ENCODE results near the gene MGAT5. TPM values are rescaled to one million over a fixed set of nuclear protein-coding genes. Genes with fewer than 3 reads are reported as not detected.

Gene MGAT5
- total RNA-seq, 4 donors from 2014 or later, result 32.4 to 65.9 (median 46.6) TPM

- no peak overlapping the region for H3K4me3 ChIP-seq
- 96 to 97% methylated on average over 9 to 13 of the region's 16 CpGs for WGBS, 2 donors (ENCODE audit: low coverage in 1 of 2)
Observed at GRCh38 chr2:134440336-134440909, 186.6 kb downstream of the MGAT5 start.

GRCh38 chr2:134441153-134441863 is 187.4 kb downstream of the MGAT5 start:
- Histone ChIP-seq H3K9me3 (no peaks in the 10 kb centered on the region), H3K27ac (no peak overlapping the region), H3K36me3 (peaks cover 0 to 53% of the 10 kb centered on the region in 2 donors), H3K4me1 (peaks cover 0 to 5% (median 0%) of the 10 kb centered on the region in 3 donors), H3K27me3 (no peaks in the 10 kb centered on the region), H3K4me3 (no peak overlapping the region)
- 79 to 90% methylated on average over 3 to 6 of the region's 11 CpGs for WGBS, 2 donors (ENCODE audit: low coverage in 1 of 2)
- no peak for ATAC-seq
- TF ChIP-seq POLR2AphosphoS5 (IDR thresholded peaks at IDR 0.05), result no peak
- TF ChIP-seq EP300 (IDR thresholded peaks at IDR 0.05), result no peak
- no peak for TF ChIP-seq POLR2A (IDR thresholded peaks at IDR 0.05)
- no peak for TF ChIP-seq CTCF (IDR thresholded peaks at IDR 0.05)

More at GRCh38 chr2:134440336-134440909, 186.6 kb downstream of the MGAT5 start:
- H3K36me3 ChIP-seq, result peaks cover 0 to 54% of the 10 kb centered on the region in 2 donors
- no peak for TF ChIP-seq POLR2AphosphoS5 (IDR thresholded peaks at IDR 0.05)
- no peak overlapping the region for H3K27ac ChIP-seq
- no peaks in the 10 kb centered on the region for H3K9me3 ChIP-seq
- no peaks in the 10 kb centered on the region for H3K27me3 ChIP-seq
- ATAC-seq, result no peak
- no peaks in the 10 kb centered on the region for H3K4me1 ChIP-seq

GRCh38 chr2:134443814-134444480 is 190.1 kb downstream of the MGAT5 start:
- Histone ChIP-seq H3K9me3 (no peaks in the 10 kb centered on the region), H3K4me3 (no peak overlapping the region), H3K4me1 (peaks cover 0 to 5% (median 0%) of the 10 kb centered on the region in 3 donors), H3K27me3 (no peaks in the 10 kb centered on the region), H3K27ac (no peak overlapping the region), H3K36me3 (peaks cover 0 to 57% of the 10 kb centered on the region in 2 donors)
- TF ChIP-seq EP300 (IDR thresholded peaks at IDR 0.05) (no peak), POLR2A (IDR thresholded peaks at IDR 0.05) (no peak)
- no peak for ATAC-seq
- 59 to 76% methylated on average over 3 of the region's 11 CpGs for WGBS, 2 donors (ENCODE audit: low coverage in 1 of 2)

- Histone ChIP-seq H3K4me3 (no peak overlapping the region), H3K27me3 (no peaks in the 10 kb centered on the region), H3K4me1 (peaks cover 0 to 5% (median 0%) of the 10 kb centered on the region in 3 donors), H3K27ac (no peak overlapping the region), H3K36me3 (peaks cover 0 to 69% of the 10 kb centered on the region in 2 donors), H3K9me3 (no peaks in the 10 kb centered on the region)
- TF ChIP-seq POLR2A (IDR thresholded peaks at IDR 0.05) (no peak), POLR2AphosphoS5 (IDR thresholded peaks at IDR 0.05) (no peak), EP300 (IDR thresholded peaks at IDR 0.05) (no peak), CTCF (IDR thresholded peaks at IDR 0.05) (no peak)
- no peak for ATAC-seq
- 96% methylated on average over 4 of the region's 4 CpGs; no CpG with 5 or more reads in 1 of the 2 donors for WGBS, 2 donors (ENCODE audit: low coverage in 1 of 2)
Observed at GRCh38 chr2:134445116-134445515, 191.2 kb downstream of the MGAT5 start.

GRCh38 chr2:134445985-134446382 is 192.1 kb downstream of the MGAT5 start:
- 81 to 100% methylated on average over 2 to 8 of the region's 11 CpGs for WGBS, 2 donors (ENCODE audit: low coverage in 1 of 2)
- H3K36me3 ChIP-seq, result peaks cover 0 to 68% of the 10 kb centered on the region in 2 donors

More at GRCh38 chr2:134445985-134446382, 192.1 kb downstream of the MGAT5 start:
- H3K4me3 ChIP-seq, result no peak overlapping the region
- H3K9me3 ChIP-seq, result no peaks in the 10 kb centered on the region
- no peak for TF ChIP-seq POLR2A (IDR thresholded peaks at IDR 0.05)
- no peak for TF ChIP-seq CTCF (IDR thresholded peaks at IDR 0.05)
- TF ChIP-seq POLR2AphosphoS5 (IDR thresholded peaks at IDR 0.05), result no peak
- TF ChIP-seq EP300 (IDR thresholded peaks at IDR 0.05), result no peak
- no peak overlapping the region for H3K27ac ChIP-seq
- ATAC-seq, result no peak
- no peaks in the 10 kb centered on the region for H3K27me3 ChIP-seq
- H3K4me1 ChIP-seq, result peaks cover 0 to 5% (median 0%) of the 10 kb centered on the region in 3 donors
